Measurements from ENCODE around the gene MRTFB.
A peak's percentile ranks its signal among the peaks of the same experiment; 100 is the strongest.

The MRTFB gene

DNA sequence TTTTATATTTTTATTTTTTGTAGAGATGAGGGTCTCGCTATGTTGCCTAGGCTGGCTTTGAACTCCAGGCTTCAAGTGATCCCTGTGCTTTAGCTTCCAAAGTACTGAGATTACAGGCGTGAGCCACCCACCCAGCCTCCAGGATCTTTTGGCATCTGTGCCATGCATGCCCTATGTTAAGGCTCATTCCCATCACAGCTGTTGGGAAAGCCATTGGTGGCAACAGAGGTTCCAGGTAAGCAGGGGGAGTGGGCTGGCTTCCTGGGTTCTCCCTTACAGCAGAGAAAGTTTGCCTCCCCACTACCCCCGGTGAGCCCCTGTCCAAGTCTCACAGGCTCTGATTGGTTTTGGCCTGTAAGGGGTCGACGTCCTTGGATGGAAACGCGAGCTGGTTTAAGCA is 8.9 kb upstream of the MRTFB start:
- DNase-seq (ENCODE audit: low spot score) = no peak

- DNase-seq (ENCODE audit: low spot score) = no peak
Measured at GRCh38 chr16:14063618-14064581, 7.2 kb upstream of the MRTFB start.

GRCh38 chr16:14069818-14070217 is 1.3 kb upstream of the MRTFB start:
- DNase-seq (ENCODE audit: low spot score) = no peak

GRCh38 chr16:14070555-14070876 is 603 bp upstream of the MRTFB start:
- DNase-seq (ENCODE audit: low spot score) = no peak

DNA sequence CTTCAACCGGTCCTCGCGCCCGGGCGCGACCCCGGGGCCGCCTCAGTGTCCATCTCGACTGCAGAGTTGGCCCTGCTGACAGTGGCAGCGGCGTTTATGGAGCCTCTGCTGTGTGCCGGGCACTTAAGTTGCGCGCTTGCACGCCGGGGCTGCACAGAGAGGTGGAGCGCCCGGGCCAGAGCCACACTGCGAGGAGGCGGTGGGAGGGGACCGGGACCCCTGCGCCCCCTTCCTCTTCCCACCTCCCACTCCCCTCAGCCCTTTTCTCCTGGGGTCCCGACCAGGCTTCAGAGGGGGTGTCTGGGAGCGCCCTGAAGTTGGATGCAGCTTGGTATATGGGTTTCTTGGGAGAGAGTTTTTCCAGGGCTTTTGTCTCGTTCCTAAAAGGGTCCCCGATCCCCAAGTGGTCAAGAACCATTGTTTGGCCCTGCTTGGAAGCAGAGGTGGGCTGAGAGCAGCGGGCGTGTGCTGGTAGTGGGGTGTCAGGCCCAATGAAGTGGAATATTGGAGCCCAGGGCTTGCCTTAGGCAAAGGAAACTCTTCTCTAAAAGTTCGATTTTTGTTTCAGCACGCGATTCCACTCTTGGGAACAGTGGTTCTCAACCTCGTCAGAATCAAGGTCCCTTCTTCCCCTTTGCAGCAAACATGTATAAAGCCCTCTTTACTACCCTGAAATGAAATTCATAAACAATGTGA is 605 bp downstream of the MRTFB start:
- peak; percentile 12 for DNase-seq (ENCODE audit: low spot score)

DNA sequence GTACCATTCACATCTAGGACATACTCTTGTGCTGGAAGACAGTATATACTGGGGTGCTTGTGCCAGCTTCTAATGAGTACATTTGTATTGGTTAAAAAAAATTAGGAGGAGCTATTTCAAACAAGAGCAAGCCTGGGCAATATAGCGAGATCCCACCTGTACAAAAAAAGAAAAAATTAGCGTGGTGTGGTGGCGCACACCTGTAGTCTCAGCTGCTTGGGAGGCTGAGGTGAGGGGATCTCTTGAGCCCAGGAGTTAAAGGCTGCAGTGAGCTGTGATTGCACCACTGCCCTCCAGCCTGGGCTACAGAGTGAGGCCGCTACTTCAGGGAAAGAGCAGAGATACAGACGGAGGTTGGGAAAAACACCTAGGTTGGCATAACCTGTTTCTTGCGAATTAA is 1.2 kb downstream of the MRTFB start:
- DNase-seq (ENCODE audit: low spot score) = no peak

- DNase-seq (ENCODE audit: low spot score) = no peak
Measured at GRCh38 chr16:14074544-14074943, 3.4 kb downstream of the MRTFB start.

GRCh38 chr16:14077918-14078317 is 6.8 kb downstream of the MRTFB start:
- DNase-seq (ENCODE audit: low spot score) = no peak

- no peak for DNase-seq (ENCODE audit: low spot score)
Measured at GRCh38 chr16:14086477-14086876, 15.4 kb downstream of the MRTFB start.

DNA sequence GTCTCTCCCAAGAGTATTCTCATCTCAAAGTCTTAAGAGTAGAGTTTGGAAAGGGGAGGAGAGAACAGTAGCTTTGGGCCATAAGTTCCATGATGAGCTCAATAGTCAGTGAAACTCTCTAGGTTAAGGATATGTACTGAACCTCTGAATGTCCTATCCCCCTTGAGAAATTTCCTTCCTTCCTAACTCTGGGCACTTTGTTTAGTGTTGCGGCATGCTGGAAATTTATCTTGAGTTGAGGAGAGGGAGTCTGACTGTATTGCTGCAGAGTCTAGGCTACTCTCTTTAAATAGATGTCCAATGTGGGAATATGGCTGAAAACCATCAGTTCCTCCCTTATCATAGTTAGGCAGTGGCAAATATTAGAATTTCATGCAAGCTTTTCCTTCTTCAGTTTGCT is 16.1 kb downstream of the MRTFB start:
- DNase-seq (ENCODE audit: low spot score) = no peak

DNA sequence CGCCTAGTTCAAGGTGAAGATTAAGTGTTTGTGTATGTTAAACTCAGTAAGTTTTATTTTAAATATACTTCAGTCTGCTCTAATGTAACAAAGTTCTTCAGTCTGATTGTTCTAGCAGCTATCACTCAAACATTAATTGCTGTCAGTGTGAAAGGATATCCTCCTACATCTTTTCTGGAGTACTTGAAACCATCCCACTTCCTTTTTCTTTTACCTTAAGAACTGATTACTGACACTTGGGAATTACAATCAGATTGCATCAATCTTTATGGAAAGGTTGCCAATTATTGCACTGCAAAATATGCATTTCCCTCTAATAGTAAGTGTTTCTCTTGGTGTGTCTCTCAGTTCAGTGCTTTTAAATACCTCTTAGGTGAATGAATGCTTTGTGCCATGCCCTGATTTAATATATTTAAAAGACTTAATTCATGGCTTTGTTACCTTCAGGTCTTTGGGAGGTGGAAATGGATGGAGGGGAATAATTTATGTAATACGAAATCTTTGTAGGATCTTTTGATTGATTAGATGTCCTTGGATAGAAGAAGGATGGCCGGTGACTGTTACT is 16.6 kb downstream of the MRTFB start:
- no peak for DNase-seq (ENCODE audit: low spot score)

GRCh38 chr16:14088155-14088753 is 17.1 kb downstream of the MRTFB start:
- no peak for DNase-seq (ENCODE audit: low spot score)

- no peak for DNase-seq (ENCODE audit: low spot score)
Measured at GRCh38 chr16:14089283-14089823, 18.2 kb downstream of the MRTFB start.

DNA sequence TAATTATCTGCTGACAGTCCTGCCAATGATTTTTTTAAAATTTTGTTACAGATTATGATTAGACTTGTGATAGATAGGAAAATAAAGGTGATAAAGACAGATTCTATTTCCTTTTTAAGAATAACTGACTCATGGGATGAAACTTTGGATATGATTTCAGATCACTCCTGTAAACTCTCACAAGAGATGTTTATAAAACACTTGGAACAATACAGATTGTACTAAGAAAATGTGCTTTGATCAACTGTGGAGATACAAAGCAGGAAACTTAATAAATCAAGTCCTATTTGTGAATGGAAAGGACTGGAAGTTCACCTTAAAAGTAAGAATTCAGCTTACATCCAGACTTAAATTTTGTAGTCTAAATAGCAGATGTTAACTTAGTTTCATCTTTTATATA is 21.4 kb downstream of the MRTFB start:
- no peak for DNase-seq (ENCODE audit: low spot score)

GRCh38 chr16:14095883-14096551 is 24.9 kb downstream of the MRTFB start:
- no peak for DNase-seq (ENCODE audit: low spot score)

DNA sequence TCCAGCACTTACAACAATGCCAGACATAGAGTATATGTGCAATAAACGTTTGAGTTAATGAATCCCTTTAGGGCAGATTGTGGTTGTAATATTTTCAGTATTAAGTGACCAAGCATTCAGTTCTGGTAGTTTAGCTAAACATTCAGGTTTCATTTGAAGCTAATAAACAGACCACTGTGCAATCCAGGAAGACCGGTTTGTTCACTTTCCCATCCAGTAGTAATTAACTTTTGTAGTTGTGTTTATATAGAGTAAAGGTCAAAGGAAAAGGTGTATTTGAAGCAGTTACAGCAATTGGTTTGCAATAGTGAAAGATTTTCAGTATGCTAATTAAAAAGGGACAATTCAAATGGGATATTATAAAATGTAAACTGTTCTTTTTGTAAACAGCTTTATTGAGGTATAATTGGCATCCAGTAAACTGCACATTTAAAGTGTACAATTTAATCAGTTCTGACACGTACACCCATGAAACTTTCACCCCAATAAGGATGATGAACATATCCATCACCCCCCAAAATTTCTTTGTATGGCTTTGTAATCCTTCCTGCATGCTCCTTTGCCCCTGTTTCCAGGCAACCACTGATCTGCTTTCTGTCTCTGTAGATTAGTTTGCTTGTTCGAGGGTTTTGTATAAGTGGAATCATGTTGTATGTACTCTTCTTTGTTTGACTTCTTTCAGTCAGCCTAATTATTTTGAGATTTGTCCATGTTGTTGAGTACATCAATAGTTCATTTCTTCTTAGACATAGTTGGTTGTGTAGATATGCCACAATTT is 26.3 kb downstream of the MRTFB start:
- DNase-seq (ENCODE audit: low spot score) = no peak

DNA sequence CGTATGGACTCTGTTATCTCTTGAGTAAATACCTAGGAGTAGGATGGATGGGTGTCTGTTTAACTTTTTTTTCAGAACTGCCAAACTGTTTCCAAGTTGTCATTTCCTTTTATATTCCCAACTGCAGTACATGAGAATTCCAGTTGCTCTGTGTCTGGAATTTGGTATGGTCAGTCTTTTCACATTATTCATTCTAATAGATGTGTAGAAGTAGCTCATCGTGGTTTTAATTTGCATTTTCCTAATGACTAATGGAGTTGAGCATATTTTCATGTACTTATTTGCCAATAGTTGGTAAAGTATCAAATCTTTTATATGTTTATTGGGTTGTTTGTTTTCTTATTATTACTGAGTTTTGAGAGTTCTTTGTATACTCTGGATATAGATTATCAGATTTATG is 27.0 kb downstream of the MRTFB start:
- DNase-seq (ENCODE audit: low spot score) = no peak

- no peak for DNase-seq (ENCODE audit: low spot score)
Measured at GRCh38 chr16:14100825-14101224, 29.7 kb downstream of the MRTFB start.

DNA sequence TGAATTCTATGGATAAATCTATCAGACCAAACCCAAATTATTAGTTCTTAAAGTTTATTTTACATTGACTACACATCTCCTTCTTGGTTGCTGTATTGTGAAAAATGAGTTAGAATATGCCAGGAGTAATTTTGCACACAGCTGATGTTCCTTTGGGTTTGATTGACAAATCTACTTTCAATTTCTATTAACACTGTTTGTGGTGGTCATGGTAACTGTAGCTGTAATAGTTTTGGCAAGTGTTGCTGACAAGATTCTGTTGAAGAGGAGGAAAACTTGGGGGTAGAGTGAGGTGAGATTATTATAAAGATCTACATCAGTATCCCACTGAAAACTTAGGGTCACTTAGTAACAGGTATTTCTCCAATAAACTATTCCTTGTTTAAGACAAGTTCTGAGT is 30.3 kb downstream of the MRTFB start:
- DNase-seq (ENCODE audit: low spot score) = no peak

DNA sequence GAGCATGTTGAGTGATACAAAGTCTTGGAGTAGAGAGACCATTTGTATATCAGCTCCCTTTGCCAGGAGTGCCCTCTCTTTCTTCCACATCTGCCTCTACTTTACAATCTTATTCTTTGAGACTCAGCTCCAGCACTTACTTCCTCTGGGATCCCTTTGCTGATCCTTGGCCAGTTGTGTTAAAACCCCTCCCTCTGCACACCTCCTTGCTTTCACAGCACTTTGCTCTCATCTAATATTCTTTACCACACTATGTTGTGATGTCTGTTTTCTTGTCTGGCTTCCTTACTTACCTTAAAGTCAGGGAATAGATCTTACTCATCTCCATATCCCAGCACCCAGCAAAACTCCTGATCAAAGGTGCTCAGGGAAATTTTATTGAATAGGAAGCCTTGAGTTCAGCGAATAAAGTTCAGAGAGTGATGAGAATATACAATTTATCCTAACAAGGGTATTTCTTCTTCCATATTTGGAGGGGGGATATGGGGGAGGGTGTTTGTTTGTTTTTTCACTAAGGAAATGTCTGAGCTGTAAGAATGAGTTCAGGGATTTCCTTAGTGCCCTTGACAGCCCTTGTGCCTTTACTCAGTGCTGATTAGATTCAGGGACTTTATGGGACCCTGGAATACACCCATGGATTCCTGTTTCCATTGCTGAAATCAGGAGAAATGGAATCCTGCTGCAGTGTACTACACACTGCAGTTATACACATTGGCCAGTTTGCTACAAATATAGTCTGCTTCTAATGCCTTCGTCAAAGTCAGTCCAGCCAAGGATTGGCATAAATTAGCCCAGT is 32.0 kb downstream of the MRTFB start:
- no peak for DNase-seq (ENCODE audit: low spot score)
